NT2/D1 (cell line): ENCODE results near the gene DLG2.

Experiments
- SUZ12 ChIP-seq: IDR thresholded peaks from 2 replicates; pipeline ENCODE4 v1.6.1; 2011; ENCODE audit not compliant: insufficient read length, insufficient read depth; ENCODE audit errors: extremely low read depth
- YY1 ChIP-seq: IDR thresholded peaks from 2 replicates; pipeline ENCODE4 v1.6.1; 2011; ENCODE audit not compliant: insufficient read length, insufficient read depth

DNA sequence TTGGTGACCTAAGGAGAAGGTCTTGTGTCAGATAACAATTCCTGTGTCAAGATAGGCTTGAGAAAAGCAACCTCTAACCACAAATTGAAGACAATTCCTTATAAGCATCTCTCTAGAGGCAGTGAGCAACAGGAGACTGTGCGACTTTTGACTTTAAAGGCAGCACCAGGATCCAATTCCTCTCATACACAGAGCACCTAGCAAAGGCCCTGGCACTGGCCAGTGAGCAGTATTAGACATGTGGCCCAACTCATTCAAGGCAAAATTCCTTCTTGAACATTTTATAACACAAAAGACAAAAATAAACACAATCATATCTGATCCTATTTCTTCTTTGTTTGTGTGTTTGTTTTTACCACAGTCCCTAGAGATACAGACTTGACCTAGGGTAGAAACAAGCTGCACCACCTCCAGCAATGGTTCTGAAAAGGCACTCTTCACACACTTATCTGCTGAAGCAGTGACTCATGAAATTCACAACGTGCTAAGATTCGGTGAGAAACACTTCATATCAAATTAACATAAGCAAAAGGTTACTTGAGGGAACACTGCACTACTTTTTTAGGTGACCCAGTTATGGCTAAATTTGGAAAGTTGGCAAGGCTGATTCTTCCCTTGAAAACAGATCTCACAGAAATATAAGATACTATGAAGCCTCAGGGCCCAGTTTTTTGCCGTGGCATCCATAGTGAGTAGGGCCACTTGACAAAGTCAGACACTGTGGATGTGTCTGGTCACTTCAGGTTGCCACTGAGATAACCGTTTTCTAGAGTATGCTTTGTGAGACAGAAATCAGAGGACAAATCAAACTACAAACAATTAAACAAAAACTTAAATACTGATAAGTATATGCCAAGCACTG, 1018.9 kb downstream of the DLG2 start:
- TF ChIP-seq YY1, result no peak
- no peak for TF ChIP-seq SUZ12
